Esophagus mucosa (tissue), 1 donor: ENCODE data around the gene AQP1. TPM values are rescaled to one million over a fixed set of nuclear protein-coding genes. Genes with fewer than 3 reads are reported as not detected.

Experiments used
- ATAC-seq: fragments of 200-7000 bp; cut with Tn5 transposase; one replicate; pipeline ENCODE4 v1.9.1; 2020
- total RNA-seq: library from RNA; stranded (reverse); gene quantifications from one replicate; pipeline ENCODE4 v1.2.4, GENCODE V29; 2023
- donor health status: DM: yes; HTN: yes; CAD: no.

AQP1 gene
- total RNA-seq, 1 donor from 2014 or later, result 42.3 TPM

GRCh38 chr7:30886608-30887011, 25.0 kb upstream of the AQP1 start:
- ATAC-seq, result no peak

DNA sequence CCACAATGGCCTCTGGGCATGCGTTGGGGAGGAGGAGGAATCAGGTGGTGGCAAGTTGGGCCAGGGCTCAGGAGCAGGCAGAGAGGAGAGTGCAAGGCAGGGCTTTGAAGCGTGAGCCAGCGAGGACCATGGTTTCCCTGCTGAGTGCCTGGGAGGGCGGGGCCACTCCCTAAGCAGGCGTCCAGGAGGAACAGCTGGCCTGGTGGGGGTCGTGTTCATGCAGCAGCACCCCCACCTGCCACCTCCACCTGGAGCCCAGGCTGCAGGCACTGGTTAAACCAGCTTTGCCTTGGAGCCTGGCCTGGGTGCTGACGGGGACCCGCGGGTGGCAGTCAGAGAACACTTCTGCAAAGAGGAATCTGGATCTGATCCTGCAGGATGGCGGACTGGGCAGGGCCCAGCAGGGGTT, 24.2 kb upstream of the AQP1 start:
- ATAC-seq, result peak; percentile 40

- ATAC-seq, result peak; percentile 27
Observed at GRCh38 chr7:30888747-30889146, 22.9 kb upstream of the AQP1 start.

GRCh38 chr7:30890226-30890625, 21.4 kb upstream of the AQP1 start:
- no peak for ATAC-seq

DNA sequence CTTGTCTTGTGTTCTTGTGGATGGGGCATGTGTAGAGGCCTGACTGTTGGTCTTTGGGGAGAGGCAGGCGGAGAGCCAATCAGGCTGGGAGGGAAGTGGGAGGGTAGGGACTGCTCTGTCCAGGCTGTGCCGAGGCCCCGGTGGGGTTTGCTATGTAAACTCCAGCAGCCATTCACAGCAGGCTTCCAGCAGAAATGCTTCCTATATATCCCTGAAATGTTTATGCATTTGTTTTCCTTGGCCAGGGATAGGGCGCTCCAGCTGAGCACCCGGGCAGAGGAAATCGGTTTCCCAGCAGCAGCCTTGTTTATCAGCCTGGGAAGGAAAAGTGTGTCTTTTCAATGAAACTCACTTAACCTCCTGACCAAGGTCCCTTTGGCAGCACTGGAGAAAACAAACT, 18.3 kb upstream of the AQP1 start:
- ATAC-seq, result no peak

- no peak for ATAC-seq
Observed at GRCh38 chr7:30894009-30894408, 17.6 kb upstream of the AQP1 start.

- ATAC-seq, result no peak
Observed at GRCh38 chr7:30894866-30895605, 16.6 kb upstream of the AQP1 start.

DNA sequence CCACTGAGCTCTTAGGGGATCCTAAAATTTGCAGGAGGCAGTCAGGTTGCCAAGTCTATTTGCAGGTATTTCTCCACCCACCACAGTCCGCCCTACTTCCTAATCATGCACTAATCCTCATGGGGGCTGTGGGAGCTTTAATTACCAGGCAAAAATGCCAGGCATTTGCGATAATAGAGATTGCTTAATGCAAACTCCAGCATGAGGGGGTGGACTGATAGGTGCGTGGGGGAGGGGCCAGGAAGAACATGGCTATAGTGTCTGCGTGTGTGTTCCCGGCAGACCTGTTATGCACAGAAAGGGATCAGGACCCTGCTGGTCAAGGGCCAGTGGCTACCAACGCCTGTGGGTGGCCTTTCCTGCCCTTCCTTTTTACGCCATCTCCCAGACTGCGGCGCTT, 15.6 kb upstream of the AQP1 start:
- ATAC-seq, result no peak

DNA sequence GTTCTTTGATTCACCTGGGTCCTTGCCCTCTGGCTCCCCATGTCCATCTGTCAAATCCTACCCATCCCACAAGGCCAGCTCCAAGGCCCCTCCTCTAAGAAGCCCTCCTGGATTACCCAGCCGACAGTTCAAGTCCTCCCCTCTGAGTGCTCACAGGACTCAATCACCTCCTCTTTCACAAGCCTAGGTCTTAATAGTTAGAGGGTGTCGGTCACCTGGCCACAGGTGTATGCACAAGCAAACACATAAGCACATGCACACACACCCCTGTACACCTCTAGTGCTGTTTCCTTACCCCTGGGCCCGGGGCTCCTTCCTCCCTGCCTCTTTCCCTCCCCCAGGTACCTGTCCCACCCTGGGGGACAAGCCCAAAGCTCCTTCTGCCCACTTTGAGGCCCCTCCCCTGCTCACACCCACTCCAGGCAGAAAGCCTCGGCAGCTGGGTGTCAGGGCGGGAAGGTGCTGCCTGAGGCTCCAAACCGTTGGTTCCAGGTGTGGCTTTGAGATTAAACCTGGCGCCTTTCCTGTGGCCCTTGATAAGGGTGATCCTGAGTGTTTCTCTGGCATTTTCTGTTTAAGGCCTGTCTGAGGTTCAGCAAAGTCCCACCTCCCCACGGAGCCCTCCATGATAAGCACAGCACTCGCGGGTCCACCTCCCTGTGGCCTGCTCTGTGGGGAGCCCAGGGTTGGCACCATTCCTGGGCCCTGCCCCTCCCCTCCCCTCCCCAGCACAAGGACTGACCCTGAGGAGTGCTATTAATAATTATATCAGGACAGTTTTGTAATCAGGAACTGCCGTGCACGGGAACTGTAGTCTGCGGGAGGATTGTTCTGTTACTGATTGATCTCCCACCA, 14.6 kb upstream of the AQP1 start:
- ATAC-seq, result no peak

DNA sequence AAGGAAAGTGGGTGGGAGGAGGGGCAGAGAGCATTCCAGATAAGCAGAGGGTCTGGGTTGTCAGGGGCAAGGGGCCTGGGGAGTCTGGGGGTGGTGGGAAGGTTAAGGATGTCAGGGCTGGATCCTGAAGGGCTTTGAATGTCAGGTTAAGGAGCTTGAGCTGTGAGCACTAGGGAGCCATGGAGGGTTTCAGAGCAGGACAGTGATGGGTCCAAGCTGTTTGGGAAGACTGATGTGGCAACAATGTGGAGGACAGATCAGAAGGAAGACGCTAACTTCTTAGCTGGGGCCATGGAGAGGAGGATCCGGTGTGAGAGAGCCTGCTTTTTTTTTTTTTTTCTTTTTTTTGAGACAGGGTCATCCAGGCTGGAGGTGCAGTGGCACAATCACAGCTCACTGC, 13.9 kb upstream of the AQP1 start:
- ATAC-seq, result no peak

DNA sequence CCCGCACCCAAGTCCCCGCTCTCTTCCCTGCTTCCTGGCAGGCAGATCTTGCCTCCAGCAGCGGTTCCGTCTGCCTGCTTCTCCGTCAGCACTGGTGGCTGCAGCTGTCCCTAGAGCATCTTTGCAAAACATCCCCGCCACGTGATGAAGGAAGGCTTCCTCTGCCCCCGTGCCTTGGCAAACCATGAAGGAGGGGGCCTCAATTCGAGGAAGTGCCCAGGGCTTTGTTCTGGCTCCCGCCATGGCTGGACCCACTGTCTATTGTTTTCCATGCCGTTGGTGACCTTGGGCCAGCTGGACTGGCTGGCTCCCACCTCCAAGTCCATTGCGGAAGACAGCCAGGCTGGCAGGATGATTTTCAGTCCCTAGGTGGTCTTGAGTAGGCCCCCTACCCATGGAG, 13.2 kb upstream of the AQP1 start:
- ATAC-seq, result no peak

GRCh38 chr7:30899066-30899465, 12.6 kb upstream of the AQP1 start:
- no peak for ATAC-seq

DNA sequence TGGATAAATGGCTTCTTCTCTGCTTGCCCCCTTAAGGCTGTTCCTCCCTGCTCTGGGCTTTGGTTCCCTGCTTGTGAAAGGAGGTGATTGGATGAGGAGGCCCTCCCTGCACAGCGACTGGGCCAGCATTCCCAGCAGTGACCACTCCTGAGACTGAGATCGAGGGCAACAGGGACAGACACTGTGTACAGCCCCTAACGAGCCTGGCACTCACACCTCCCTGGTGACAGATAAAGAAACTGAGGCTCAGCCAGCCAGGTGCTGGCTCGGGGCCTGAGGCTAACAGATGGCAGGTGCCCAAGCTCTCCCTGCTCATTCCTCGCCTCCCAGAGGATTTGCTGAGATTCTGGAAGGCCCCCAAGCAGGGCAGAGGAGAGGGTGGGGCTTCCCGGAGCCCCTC, 12.0 kb upstream of the AQP1 start:
- no peak for ATAC-seq

- no peak for ATAC-seq
Observed at GRCh38 chr7:30900053-30900452, 11.6 kb upstream of the AQP1 start.

GRCh38 chr7:30900803-30901362, 10.8 kb upstream of the AQP1 start:
- ATAC-seq, result peak; percentile 29

- ATAC-seq, result no peak
Observed at GRCh38 chr7:30901856-30902255, 9.8 kb upstream of the AQP1 start.

- no peak for ATAC-seq
Observed at GRCh38 chr7:30902466-30902865, 9.2 kb upstream of the AQP1 start.

DNA sequence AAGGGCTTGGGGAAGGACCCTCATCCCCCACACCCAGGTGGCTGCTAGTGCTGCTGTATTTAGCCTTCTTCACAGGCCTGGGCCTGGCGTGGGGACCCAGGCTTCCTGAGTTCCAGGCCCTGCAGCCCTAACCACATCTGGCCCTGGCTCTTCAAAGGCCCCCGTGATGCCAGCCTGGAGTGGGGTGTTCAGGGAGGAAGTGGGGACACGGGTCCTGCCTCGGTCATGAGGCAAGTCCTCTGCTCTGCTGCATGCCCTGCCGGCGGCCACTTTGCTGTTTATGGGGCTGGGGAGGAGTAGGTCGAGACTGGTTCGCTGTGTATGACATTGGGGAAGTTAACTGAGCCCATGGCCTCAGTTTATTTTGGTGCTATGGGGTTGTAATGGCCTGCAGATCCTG, 8.5 kb upstream of the AQP1 start:
- no peak for ATAC-seq

- no peak for ATAC-seq
Observed at GRCh38 chr7:30904561-30904960, 7.1 kb upstream of the AQP1 start.

- ATAC-seq, result peak; percentile 34
Observed at GRCh38 chr7:30905078-30906012, 6.3 kb upstream of the AQP1 start.

GRCh38 chr7:30906014-30906413, 5.6 kb upstream of the AQP1 start:
- no peak for ATAC-seq

DNA sequence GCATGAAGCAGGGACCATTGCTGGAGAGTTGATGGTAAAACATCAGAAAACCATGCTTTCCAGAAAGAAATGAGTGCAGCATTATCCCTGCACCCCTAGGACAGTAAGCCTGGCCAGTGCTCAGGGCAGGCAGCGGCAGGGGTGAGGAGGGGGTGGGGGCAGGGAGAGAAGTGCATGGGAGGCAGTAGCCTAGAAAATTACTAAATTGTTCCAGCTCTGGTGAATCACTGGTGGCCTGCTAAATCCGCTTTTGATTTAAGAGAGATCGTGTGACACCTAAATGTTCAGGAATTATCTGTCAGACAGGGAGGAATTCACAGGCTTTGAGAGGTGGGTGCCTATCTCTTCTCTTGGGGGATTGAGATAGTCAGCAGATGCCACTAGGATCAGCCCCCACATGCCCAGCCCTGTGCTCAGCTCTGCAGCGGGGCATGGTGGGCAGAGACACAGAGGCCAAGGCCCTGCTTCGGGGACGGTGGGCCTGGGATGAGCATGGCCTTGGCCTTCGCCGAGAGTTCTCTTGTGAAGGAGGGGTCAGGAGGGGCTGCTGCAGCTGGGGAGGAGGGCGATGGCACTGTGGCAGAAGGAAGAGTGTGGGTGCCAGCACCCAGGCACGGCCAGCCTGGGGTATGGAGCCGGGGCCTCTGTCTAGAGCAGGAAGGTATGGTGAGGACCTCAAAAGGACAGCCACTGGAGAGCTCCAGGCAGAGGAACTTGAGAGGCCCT, 5.0 kb upstream of the AQP1 start:
- ATAC-seq, result no peak
